Sigmoid colon (tissue), 4 donors: ENCODE data around the gene IFITM2.

ENCODE experiments used
- POLR2AphosphoS5 ChIP-seq, 4 donors: sonication (generic); formaldehyde crosslinking; IDR thresholded peaks; one replicate each; pipeline ENCODE4 v1.6.1; 2017; ENCODE audit warnings: antibody characterized with exemption in 4 of 4
- TF ChIP-seq, protein P1 (sequence below), 4 experiments: fragments of 450-650 bp in 3 of 4; fragments of 200-600 bp in 1 of 4; IDR thresholded peaks; one replicate each; pipeline ENCODE4 v1.5.1; 2016 to 2019; ENCODE audit warnings: antibody characterized with exemption in 4 of 4, mild to moderate bottlenecking in 3 of 4, moderate library complexity in 2 of 4

GRCh38 chr11:350723-351255, 43.2 kb downstream of the IFITM2 start:
- TF ChIP-seq, protein P1, sequence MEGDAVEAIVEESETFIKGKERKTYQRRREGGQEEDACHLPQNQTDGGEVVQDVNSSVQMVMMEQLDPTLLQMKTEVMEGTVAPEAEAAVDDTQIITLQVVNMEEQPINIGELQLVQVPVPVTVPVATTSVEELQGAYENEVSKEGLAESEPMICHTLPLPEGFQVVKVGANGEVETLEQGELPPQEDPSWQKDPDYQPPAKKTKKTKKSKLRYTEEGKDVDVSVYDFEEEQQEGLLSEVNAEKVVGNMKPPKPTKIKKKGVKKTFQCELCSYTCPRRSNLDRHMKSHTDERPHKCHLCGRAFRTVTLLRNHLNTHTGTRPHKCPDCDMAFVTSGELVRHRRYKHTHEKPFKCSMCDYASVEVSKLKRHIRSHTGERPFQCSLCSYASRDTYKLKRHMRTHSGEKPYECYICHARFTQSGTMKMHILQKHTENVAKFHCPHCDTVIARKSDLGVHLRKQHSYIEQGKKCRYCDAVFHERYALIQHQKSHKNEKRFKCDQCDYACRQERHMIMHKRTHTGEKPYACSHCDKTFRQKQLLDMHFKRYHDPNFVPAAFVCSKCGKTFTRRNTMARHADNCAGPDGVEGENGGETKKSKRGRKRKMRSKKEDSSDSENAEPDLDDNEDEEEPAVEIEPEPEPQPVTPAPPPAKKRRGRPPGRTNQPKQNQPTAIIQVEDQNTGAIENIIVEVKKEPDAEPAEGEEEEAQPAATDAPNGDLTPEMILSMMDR (IDR thresholded peaks at IDR 0.05), result no peak
- no peak for TF ChIP-seq POLR2AphosphoS5 (IDR thresholded peaks at IDR 0.05)
